GM23338 (cell line): Measurements from ENCODE around the gene GRIK4. TPM values are rescaled to one million over a fixed set of nuclear protein-coding genes. Genes with fewer than 3 reads are reported as not detected.

Experiments used
- ATAC-seq: fragments of 200-7000 bp; cut with Tn5 transposase; 3 replicates; pipeline ENCODE4 v1.9.1; 2020
- DNase-seq: peaks from one replicate; pipeline ENCODE4 v3.0.0-alpha.2; 2015; ENCODE audit warnings: low spot score
- H2AFZ ChIP-seq: fragments of 200-600 bp; sonication (generic); 2 replicates; pipeline ENCODE4 v1.8.0; 2016; ENCODE audit warnings: antibody characterized with exemption, mild to moderate bottlenecking, moderate library complexity
- H3F3A ChIP-seq: fragments of 200-600 bp; sonication (generic); replicated peaks from 2 replicates; pipeline ENCODE4 v1.8.0; 2017; ENCODE audit warnings: antibody characterized with exemption, mixed run types, low read depth
- H3K27ac ChIP-seq: fragments of 200-600 bp; sonication (generic); 2 replicates; pipeline ENCODE4 v1.6.1; 2016; ENCODE audit warnings: low read depth
- H3K27me3 ChIP-seq: fragments of 200-600 bp; sonication (generic); 2 replicates; pipeline ENCODE4 v1.8.0; 2016; ENCODE audit warnings: mild to moderate bottlenecking, mixed run types, moderate library complexity; ENCODE audit not compliant: insufficient read depth
- H3K36me3 ChIP-seq: fragments of 200-600 bp; sonication (generic); 2 replicates; pipeline ENCODE4 v1.8.0; 2016; ENCODE audit warnings: mild to moderate bottlenecking; ENCODE audit not compliant: insufficient read depth
- H3K4me1 ChIP-seq: fragments of 200-600 bp; sonication (generic); 2 replicates; pipeline ENCODE4 v1.8.0; 2016; ENCODE audit warnings: mild to moderate bottlenecking, moderate library complexity; ENCODE audit not compliant: insufficient read depth
- H3K4me2 ChIP-seq: fragments of 200-600 bp; sonication (generic); 2 replicates; pipeline ENCODE4 v1.7.1; 2017; ENCODE audit warnings: mixed run types
- H3K4me3 ChIP-seq: fragments of 200-600 bp; sonication (generic); 2 replicates; pipeline ENCODE4 v1.6.1; 2016; ENCODE audit warnings: mixed run types
- H3K79me2 ChIP-seq: fragments of 200-600 bp; sonication (generic); replicated peaks from 2 replicates; pipeline ENCODE4 v1.8.0; 2017; ENCODE audit warnings: mild to moderate bottlenecking; ENCODE audit not compliant: insufficient read depth
- H3K9me2 ChIP-seq: fragments of 200-600 bp; sonication (generic); 2 replicates; pipeline ENCODE4 v1.8.0; 2017; ENCODE audit not compliant: insufficient read depth
- H4K20me1 ChIP-seq: fragments of 200-600 bp; sonication (generic); replicated peaks from 2 replicates; pipeline ENCODE4 v1.8.0; 2017; ENCODE audit warnings: mild to moderate bottlenecking; ENCODE audit not compliant: insufficient read depth
- H3K27ac Mint-ChIP-seq: 2 replicates; pipeline ENCODE4 v1.8.0; 2020; ENCODE audit warnings: inconsistent platforms, mild to moderate bottlenecking, moderate library complexity, mixed read lengths
- H3K27me3 Mint-ChIP-seq: 3 replicates; pipeline ENCODE4 v1.8.0; 2022; ENCODE audit warnings: low read depth, mild to moderate bottlenecking, moderate library complexity, mixed read lengths, inconsistent platforms; ENCODE audit not compliant: insufficient read depth, poor library complexity
- H3K36me3 Mint-ChIP-seq: 3 replicates; pipeline ENCODE4 v1.8.0; 2021; ENCODE audit warnings: low read depth, mild to moderate bottlenecking, inconsistent platforms, moderate library complexity, mixed read lengths
- H3K4me1 Mint-ChIP-seq: 3 replicates; pipeline ENCODE4 v1.8.0; 2020; ENCODE audit warnings: mild to moderate bottlenecking, inconsistent platforms, mixed read lengths
- H3K4me3 Mint-ChIP-seq: 3 replicates; pipeline ENCODE4 v1.8.0; 2021; ENCODE audit warnings: moderate library complexity, mild to moderate bottlenecking, inconsistent platforms, mixed read lengths
- H3K9me3 Mint-ChIP-seq: 3 replicates; pipeline ENCODE4 v1.8.0; 2020; ENCODE audit warnings: moderate library complexity, mild to moderate bottlenecking, inconsistent platforms, mixed read lengths
- CREB1 ChIP-seq: fragments of 250-450 bp; sonication (Bioruptor Pico); IDR thresholded peaks from 2 replicates; pipeline ENCODE4 v1.5.0; 2020; ENCODE audit warnings: low read depth, mild to moderate bottlenecking, moderate library complexity
- CTCF ChIP-seq, 2 experiments: fragments of 200-600 bp in 1 of 2; sonication (generic) in 1 of 2; conservative IDR thresholded peaks; 2 replicates each; pipeline versions ENCODE4 v1.5.1 to v1.6.1; 2016 to 2017; ENCODE audit warnings: antibody characterized with exemption in 2 of 2, low read depth in 2 of 2, mild to moderate bottlenecking in 2 of 2, moderate library complexity in 1 of 2
- EZH2 ChIP-seq: fragments of 200-600 bp; sonication (generic); IDR thresholded peaks from one replicate; pipeline ENCODE4 v1.8.0; 2017; ENCODE audit warnings: antibody characterized with exemption, mild to moderate bottlenecking, low read depth; ENCODE audit not compliant: unreplicated experiment
- EZH2phosphoT487 ChIP-seq: fragments of 200-600 bp; sonication (generic); IDR thresholded peaks from one replicate; pipeline ENCODE4 v1.8.1; 2018; ENCODE audit warnings: antibody characterized with exemption; ENCODE audit not compliant: unreplicated experiment
- JUNB ChIP-seq: IDR thresholded peaks from one replicate; pipeline ENCODE4 v1.6.1; 2016; ENCODE audit warnings: antibody characterized with exemption; ENCODE audit not compliant: unreplicated experiment
- NANOG ChIP-seq: IDR thresholded peaks from 2 replicates; pipeline ENCODE4 v1.6.1; 2016; ENCODE audit warnings: antibody characterized with exemption, borderline replicate concordance
- POLR2AphosphoS5 ChIP-seq: IDR thresholded peaks from 2 replicates; pipeline ENCODE4 v1.6.1; 2016; ENCODE audit warnings: antibody characterized with exemption, low read depth
- REST ChIP-seq: IDR thresholded peaks from one replicate; pipeline ENCODE4 v1.6.1; 2018; ENCODE audit warnings: antibody characterized with exemption; ENCODE audit not compliant: unreplicated experiment
- STAT1 ChIP-seq: IDR thresholded peaks from one replicate; pipeline ENCODE4 v1.6.1; 2016; ENCODE audit warnings: antibody characterized with exemption; ENCODE audit not compliant: unreplicated experiment
- ZNF114 ChIP-seq: fragments of 250-450 bp; sonication (Bioruptor Pico); IDR thresholded peaks from 2 replicates; pipeline ENCODE4 v1.5.0; 2020; ENCODE audit warnings: mild to moderate bottlenecking, moderate library complexity
- ZNF331 ChIP-seq: fragments of 250-450 bp; sonication (Bioruptor Pico); IDR thresholded peaks from 2 replicates; pipeline ENCODE4 v1.5.0; 2020; ENCODE audit warnings: low read depth, mild to moderate bottlenecking, moderate library complexity
- ZNF462 ChIP-seq: fragments of 250-450 bp; sonication (Bioruptor Pico); IDR thresholded peaks from 2 replicates; pipeline ENCODE4 v1.5.0; 2020; ENCODE audit warnings: mild to moderate bottlenecking, moderate library complexity
- polyA plus RNA-seq: library from polyadenylated mRNA; unstranded; fragments of >200 nt; fragmentation: Nextera tagmentation; extraction: Ambion mirVana; gene quantifications from 2 replicates; pipeline ENCODE4 v1.2.1, GENCODE V29; 2016
- total RNA-seq: library from RNA; depleted of rRNA; stranded (reverse); fragments of >200 nt; shearing (Covaris generic); gene quantifications from 2 replicates; pipeline ENCODE4 v1.2.3, GENCODE V29; 2014
- TF ChIP-seq, protein P1 (sequence below): IDR thresholded peaks from 2 replicates; pipeline ENCODE4 v1.6.1; 2016; ENCODE audit warnings: antibody characterized with exemption

GRIK4 gene
- total and polyA plus RNA-seq, 2 experiments from 2014 or later, result 0.63 to 2.2 TPM

GRCh38 chr11:121012091-121012490 lies 500.5 kb downstream of the GRIK4 start:
- H3K9me3 Mint-ChIP-seq, result no peaks in the 10 kb centered on the region; the same call in 1 of the 3 replicates
- no peak for TF ChIP-seq STAT1
- TF ChIP-seq CREB1, result no peak
- TF ChIP-seq CTCF (conservative IDR thresholded peaks at IDR 0.05; ENCODE audit: low read depth in 2 of 2), result no peak
- no peak for TF ChIP-seq ZNF114 (CRISPR knock-in tag)
- TF ChIP-seq REST, result no peak
- TF ChIP-seq POLR2AphosphoS5, result no peak
- TF ChIP-seq ZNF331 (CRISPR knock-in tag), result no peak
- TF ChIP-seq EZH2phosphoT487, result no peak
- no peak for TF ChIP-seq NANOG
- TF ChIP-seq ZNF462 (CRISPR knock-in tag), result no peak
- no peak for TF ChIP-seq JUNB
- TF ChIP-seq EZH2, result no peak
- TF ChIP-seq, protein P1, sequence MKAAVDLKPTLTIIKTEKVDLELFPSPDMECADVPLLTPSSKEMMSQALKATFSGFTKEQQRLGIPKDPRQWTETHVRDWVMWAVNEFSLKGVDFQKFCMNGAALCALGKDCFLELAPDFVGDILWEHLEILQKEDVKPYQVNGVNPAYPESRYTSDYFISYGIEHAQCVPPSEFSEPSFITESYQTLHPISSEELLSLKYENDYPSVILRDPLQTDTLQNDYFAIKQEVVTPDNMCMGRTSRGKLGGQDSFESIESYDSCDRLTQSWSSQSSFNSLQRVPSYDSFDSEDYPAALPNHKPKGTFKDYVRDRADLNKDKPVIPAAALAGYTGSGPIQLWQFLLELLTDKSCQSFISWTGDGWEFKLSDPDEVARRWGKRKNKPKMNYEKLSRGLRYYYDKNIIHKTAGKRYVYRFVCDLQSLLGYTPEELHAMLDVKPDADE, result no peak
- Histone ChIP-seq H3K4me2 (0 out of 2 replicates have a peak overlapping the region, but pooled peaks have one; percentile 5), H3K36me3 (no peaks in the 10 kb centered on the region), H3K79me2 (no peaks in the 10 kb centered on the region), H3F3A (no peaks in the 10 kb centered on the region), H3K4me3 (no peak overlapping the region), H3K4me1 (no peaks in the 10 kb centered on the region; the same call in 1 of the 2 replicates), H2AFZ (no peak overlapping the region), H4K20me1 (no peaks in the 10 kb centered on the region), H3K27me3 (no peaks in the 10 kb centered on the region), H3K27ac (no peak overlapping the region), H3K9me2 (no peaks in the 10 kb centered on the region)
- H3K27ac Mint-ChIP-seq, result peak overlapping the region; percentile 74; the same call in 1 of the 2 replicates
- peaks cover 11% of the 10 kb centered on the region for H3K4me1 Mint-ChIP-seq
- H3K36me3 Mint-ChIP-seq, result no peaks in the 10 kb centered on the region; the same call in 1 of the 3 replicates
- H3K27me3 Mint-ChIP-seq, result no peaks in the 10 kb centered on the region
- peak; percentile 61 for ATAC-seq
- DNase-seq, result peak; percentile 39
- H3K4me3 Mint-ChIP-seq, result no peak overlapping the region
